Fibroblast of mammary gland (primary cell): ENCODE data around the gene GBX1.

ENCODE experiments used
- DNase-seq: peaks from one replicate; pipeline ENCODE4 v3.0.0-alpha.2; 2010; ENCODE audit warnings: low read depth
- H3K4me3 ChIP-seq: 2 replicates; pipeline ENCODE4 v1.5.1; 2011; ENCODE audit warnings: low read depth, mild to moderate bottlenecking, low read length, moderate library complexity; ENCODE audit not compliant: control insufficient read depth
- TF ChIP-seq, protein P1 (sequence below): conservative IDR thresholded peaks from 2 replicates; pipeline ENCODE4 v1.5.1; 2011; ENCODE audit warnings: low read depth, low read length, inconsistent platforms; ENCODE audit not compliant: control insufficient read depth, insufficient read depth

Gene GBX1

DNA sequence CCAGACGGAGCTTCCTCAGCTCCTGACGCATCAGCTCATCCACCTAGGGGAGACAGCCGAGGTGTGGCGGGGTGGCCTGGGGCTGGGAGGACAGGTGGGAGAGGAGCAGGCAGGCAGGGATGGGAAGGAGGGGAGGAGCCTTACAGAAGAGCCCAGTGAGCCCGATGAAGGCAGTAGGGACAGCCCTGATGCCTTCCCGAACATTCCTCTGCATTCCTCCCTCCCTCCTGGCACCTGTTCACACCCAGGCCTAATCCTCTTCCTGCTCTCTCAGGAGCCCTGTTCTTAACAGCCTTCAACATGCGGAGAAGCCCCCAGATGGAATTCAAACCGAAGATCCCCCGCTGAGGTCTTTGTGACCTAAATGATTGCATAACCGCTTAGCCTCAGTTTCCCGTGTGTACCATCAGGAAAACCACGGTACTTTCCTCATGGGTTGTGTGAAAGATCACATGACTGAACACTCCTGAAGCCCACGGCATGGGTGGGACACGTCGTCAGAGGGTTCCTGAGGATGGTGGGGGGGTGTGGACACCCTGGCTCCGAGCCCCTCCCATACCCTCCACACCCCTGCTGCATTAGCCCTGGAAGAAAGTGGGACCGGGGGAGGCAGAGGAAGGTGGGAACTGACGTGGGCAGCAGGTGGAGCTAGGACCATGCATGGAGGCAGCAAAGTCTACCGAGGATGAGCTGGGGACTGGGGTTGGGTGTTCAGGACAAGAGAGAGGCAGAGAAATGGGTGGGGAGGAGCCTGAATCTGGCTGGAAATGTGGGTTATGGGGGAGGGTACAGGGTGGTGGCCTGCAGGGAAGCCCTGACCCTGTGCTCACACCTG is 28.3 kb upstream of the GBX1 start:
- TF ChIP-seq, protein P1, sequence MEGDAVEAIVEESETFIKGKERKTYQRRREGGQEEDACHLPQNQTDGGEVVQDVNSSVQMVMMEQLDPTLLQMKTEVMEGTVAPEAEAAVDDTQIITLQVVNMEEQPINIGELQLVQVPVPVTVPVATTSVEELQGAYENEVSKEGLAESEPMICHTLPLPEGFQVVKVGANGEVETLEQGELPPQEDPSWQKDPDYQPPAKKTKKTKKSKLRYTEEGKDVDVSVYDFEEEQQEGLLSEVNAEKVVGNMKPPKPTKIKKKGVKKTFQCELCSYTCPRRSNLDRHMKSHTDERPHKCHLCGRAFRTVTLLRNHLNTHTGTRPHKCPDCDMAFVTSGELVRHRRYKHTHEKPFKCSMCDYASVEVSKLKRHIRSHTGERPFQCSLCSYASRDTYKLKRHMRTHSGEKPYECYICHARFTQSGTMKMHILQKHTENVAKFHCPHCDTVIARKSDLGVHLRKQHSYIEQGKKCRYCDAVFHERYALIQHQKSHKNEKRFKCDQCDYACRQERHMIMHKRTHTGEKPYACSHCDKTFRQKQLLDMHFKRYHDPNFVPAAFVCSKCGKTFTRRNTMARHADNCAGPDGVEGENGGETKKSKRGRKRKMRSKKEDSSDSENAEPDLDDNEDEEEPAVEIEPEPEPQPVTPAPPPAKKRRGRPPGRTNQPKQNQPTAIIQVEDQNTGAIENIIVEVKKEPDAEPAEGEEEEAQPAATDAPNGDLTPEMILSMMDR: no peak
- DNase-seq: no peak
- no peak overlapping the region for H3K4me3 ChIP-seq

DNA sequence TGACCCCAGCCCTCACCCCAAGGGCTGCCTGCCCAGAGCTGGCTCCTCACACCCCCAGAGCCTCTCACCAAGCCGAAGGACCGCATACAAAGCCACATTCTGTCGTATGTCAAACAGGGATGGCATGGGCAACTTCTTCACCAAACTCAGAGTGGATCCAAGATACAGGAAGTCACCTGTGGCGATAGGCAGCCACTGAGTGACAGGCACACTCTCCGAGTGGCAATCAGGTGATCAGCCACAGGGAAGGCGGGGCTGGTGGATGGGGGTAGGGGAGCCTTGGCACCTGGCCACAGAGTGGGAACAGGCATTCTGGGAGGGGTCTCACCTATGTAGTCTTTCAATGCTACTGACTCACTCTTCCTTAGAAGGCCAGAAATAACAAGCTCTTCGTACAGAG is 26.7 kb upstream of the GBX1 start:
- no peak for DNase-seq
- H3K4me3 ChIP-seq: no peak overlapping the region
- TF ChIP-seq, protein P1: no peak

DNA sequence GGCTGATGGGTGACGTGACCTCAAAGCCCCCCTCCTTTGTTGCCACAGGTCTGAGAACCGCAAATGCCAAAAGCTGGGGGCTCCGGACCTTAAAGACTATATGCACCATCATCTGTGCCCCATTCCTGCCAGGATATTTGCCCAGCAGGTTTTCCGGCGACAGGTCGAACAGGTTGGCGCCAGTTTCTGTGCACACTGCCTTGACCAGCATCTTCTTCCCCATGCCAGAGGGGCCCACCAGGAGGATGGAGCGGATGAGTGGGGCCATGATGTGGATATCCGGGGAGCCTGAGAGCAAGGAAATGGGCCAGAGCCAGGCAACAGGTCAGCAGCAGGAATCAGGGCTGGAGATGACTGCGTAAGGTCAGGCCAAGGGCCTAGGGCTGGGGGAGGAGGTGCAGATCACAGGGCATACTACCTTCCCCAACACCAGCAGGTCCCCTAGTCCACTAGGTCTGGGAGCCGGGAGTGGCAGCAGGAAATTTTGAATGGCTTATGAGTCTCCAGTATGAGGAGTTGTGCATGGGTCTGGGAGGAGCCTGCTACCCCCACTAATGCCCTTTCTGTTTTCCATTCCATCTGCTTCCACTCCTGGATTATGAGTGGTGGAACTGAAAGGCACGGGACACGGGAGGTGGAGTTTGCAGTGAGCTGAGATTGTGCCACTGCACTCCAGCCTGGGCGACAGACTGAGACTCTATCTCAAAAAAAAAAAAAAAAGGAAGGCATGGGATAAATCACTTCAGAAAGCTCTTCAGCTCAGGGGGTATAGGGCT is 25.9 kb upstream of the GBX1 start:
- TF ChIP-seq, protein P1: no peak
- no peak for DNase-seq
- H3K4me3 ChIP-seq: no peak overlapping the region

DNA sequence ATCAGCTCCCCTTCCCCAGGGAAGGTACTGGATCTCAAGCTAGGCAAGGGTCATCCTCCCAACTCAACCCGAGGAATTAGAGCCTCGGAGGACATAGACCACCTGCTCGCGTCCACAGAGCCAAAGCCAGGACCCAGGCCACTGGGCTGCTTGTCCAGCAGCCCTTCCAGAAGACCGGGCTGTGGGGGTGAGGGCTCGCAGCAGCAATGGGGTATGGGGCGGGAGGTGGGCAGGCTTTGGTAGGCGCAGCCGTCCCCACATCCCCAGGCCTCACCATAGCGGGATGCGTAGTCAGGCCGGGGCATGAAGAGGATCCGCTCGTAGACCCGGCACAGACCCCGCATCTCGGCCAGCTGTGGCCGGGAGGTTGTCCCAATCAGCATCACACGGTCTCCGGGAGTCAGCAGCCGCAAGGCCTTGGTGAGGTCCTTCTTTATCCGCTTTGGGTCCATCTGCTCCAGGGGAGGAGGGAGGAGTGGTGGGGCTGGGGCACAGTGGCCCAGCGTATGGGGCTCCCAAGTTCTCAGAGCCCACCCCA is 24.6 kb upstream of the GBX1 start:
- no peak overlapping the region for H3K4me3 ChIP-seq
- TF ChIP-seq, protein P1: no peak
- no peak for DNase-seq

DNA sequence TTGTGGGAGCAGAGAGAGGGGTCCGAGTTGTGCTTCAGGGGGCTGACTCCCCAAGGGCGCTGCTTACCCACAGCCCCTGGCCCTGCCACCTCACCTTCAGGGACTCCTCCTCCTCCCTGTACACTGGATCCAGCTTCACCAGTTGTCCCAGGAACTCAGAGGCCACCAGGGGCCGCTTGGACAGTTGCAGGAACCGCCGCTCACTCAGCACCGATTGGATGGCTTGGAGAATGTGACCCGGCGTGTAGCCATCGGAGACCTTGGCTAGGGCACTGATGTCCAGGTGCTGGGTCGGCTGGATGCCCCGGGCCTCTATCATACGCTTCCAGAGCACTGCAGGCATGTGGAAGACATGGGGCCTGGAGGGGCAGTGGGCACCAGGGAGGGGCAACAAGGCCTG is 24.1 kb upstream of the GBX1 start:
- no peak for DNase-seq
- TF ChIP-seq, protein P1: no peak
- H3K4me3 ChIP-seq: no peak overlapping the region

DNA sequence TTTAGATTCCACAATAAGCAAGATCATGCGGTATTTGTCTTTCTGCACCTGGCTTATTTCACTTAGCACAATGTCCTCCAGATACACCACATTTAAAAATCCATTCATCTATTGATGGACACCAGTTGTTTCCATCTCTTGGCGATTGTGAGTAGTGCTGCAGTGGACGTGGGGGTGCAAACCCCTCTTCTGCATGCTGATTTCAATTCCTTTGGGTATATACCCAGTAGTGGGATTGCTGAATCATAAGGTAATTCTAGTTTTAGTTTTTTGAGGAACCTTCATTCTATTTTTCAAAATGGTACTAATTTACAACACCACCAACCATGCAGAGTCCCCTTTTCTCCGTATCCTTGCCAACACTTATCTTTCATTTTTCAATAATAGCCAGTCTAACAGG is 21.5 kb upstream of the GBX1 start:
- H3K4me3 ChIP-seq: no peak overlapping the region
- TF ChIP-seq, protein P1: no peak
- DNase-seq: no peak
